Left ventricle myocardium inferior (tissue), 1 donor: ENCODE measurements around the gene SCGB1C2. TPM values are rescaled to one million over a fixed set of nuclear protein-coding genes. Genes with fewer than 3 reads are reported as not detected.
"Not testable (repeated sequence)": the region's sequence is repeated elsewhere in the genome, so short reads cannot be mapped to it uniquely, and the experiment has no call there.

Experiments used
- DNase-seq: peaks from one replicate; pipeline ENCODE4 v3.0.0-alpha.2; 2020
- H3K27ac ChIP-seq: fragments of 200-600 bp; replicated peaks from 2 replicates; pipeline ENCODE4 v1.8.0; 2021
- H3K27me3 ChIP-seq: fragments of 200-600 bp; 2 replicates; pipeline ENCODE4 v1.8.0; 2021; ENCODE audit warnings: low read depth
- H3K36me3 ChIP-seq: fragments of 200-600 bp; 2 replicates; pipeline ENCODE4 v1.8.0; 2021
- H3K4me1 ChIP-seq: fragments of 200-600 bp; 2 replicates; pipeline ENCODE4 v1.8.0; 2021
- H3K4me3 ChIP-seq: fragments of 200-600 bp; 2 replicates; pipeline ENCODE4 v1.8.0; 2021; ENCODE audit warnings: mild to moderate bottlenecking, moderate library complexity
- H3K9me3 ChIP-seq: fragments of 200-600 bp; replicated peaks from 2 replicates; pipeline ENCODE4 v1.8.0; 2021
- intact Hi-C: fragments of 100-400 bp; cut with micrococcal nuclease; formaldehyde crosslinking; loops from one replicate; pipeline ENCODE4 v1.11.0; 2022
- long read RNA-seq: library from polyadenylated mRNA; unstranded; transcript quantifications from one replicate; pipeline ENCODE4 v2.0.0, GENCODE V29; 2021
- total RNA-seq: library from RNA; stranded (reverse); fragmentation: NEBNext Ultra II Directional; extraction: Animal tissue kit (Norgen Biotek cat#: 25700); gene quantifications from one replicate; pipeline ENCODE4 v1.2.1, GENCODE V29; 2021
- TF ChIP-seq, protein P1 (sequence below): fragments of 200-600 bp; IDR thresholded peaks from 2 replicates; pipeline ENCODE4 v1.8.0; 2021; ENCODE audit warnings: antibody characterized with exemption, mild to moderate bottlenecking, borderline replicate concordance
- donor health status: DM: no; HTN: yes; CAD: no; lungs with severe emphysema.

SCGB1C2 gene
- not detected for total RNA-seq
- long read RNA-seq, result 0 reads

DNA sequence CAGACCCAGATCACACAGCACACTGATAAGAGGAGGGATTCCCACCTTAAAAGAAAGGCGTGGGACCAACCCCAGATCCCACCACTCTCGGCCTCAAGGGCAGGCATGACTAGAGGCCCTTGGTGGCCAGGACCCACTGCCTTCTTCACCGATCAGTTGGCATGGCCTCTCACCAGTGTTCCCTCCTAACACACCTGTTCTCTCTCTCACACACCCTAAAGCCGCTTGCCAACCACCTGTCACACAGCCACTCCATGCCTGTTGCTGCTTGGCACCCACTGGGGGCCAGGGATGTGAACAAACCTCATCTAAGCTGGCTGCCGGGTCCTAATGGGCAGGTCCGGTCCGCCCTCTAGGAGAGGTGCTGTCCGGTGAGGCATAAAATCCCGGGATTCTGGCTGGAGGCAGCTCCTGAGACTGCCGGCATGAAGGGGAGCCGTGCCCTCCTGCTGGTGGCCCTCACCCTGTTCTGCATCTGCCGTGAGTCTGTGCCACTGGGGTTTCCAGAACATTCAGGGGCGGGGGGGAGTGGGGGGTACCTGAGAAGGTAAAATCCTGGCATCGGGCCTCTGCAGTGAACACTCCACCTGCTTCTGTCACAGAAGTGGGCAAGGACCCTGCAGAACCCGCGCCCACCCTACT lies at the start of gene SCGB1C2:
SCGB1C2 (plus strand) TSS at position 404 of the 642 bp plus-strand sequence; CDS start at position 426, 22 bp downstream.
- H3K27ac ChIP-seq, H3K4me3 ChIP-seq, H3K4me1 ChIP-seq, H3K27me3 ChIP-seq, H3K36me3 ChIP-seq, DNase-seq, H3K9me3 ChIP-seq, intact Hi-C loops: not testable (repeated sequence)

DNA sequence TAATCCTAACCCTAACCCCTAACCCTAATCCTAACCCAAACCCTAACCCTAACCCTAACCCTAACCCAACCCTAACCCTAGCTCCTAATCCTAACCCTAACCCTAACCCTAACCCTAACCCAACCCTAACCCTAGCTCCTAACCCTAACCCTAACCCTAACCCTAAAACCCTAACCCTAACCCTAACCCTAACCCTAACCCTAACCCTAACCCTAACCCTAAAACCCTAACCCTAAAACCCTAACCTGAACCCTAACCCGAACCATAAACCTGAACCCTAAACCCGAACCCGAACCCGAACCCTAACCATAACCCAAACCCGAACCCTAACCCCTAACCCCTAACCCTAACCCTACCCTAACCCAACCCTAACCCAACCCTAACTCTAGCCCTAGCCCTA lies 24.3 kb upstream of the SCGB1C2 start:
- H3K36me3 ChIP-seq, H3K27me3 ChIP-seq, DNase-seq, H3K27ac ChIP-seq, H3K4me3 ChIP-seq, H3K9me3 ChIP-seq, intact Hi-C loops, H3K4me1 ChIP-seq: not testable (repeated sequence)

DNA sequence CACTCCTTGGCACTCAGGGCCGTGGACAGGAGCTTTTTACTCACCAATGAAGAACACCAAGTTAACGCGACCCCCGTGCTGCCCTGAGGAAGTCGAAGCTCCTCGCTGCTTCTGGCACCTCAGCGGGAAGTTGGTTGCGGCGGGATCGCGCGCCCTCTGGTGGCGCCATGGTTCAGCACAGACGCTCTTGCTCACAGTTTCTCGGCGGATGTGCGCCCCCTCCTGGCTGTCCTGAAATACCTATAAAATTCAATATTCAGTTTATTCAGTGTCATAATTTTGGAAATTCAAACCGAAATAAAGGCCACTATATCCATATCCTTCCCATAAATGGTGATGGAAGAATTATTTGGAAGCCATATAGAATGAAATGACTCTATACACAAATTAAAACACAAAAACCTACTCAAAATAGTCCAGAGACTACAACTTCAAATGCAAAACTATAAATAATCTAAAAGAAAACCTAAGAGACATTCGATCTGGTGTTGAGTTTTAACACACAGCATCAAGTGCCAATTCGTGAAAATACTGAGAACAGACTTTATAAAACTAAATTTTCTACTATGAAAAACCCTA lies 18.9 kb upstream of the SCGB1C2 start:
- TF ChIP-seq, protein P1, sequence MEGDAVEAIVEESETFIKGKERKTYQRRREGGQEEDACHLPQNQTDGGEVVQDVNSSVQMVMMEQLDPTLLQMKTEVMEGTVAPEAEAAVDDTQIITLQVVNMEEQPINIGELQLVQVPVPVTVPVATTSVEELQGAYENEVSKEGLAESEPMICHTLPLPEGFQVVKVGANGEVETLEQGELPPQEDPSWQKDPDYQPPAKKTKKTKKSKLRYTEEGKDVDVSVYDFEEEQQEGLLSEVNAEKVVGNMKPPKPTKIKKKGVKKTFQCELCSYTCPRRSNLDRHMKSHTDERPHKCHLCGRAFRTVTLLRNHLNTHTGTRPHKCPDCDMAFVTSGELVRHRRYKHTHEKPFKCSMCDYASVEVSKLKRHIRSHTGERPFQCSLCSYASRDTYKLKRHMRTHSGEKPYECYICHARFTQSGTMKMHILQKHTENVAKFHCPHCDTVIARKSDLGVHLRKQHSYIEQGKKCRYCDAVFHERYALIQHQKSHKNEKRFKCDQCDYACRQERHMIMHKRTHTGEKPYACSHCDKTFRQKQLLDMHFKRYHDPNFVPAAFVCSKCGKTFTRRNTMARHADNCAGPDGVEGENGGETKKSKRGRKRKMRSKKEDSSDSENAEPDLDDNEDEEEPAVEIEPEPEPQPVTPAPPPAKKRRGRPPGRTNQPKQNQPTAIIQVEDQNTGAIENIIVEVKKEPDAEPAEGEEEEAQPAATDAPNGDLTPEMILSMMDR, result peak; percentile 32
- DNase-seq, intact Hi-C loops, H3K27ac ChIP-seq, H3K4me3 ChIP-seq, H3K4me1 ChIP-seq, H3K27me3 ChIP-seq, H3K9me3 ChIP-seq, H3K36me3 ChIP-seq: not testable (repeated sequence)

DNA sequence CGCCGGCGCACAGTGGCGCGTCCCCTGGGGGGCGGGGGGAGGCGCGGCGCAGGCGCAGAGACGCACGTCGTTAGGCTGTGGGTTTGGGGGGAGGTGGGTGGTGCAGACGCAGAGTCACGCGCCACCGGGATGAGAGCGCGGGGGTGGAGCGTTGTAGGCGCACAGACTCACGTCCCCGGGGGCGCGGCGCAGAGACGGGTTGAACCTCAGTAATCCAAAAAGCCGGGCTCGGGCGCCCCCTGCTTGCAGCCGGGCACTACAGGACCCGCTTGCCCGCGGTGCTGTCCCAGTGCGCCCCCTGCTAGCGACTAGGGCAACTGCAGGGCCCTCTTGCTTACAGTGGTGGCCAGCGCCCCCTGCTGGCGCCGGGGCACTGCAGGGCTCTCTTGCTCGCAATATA lies 3.4 kb upstream of the SCGB1C2 start:
- DNase-seq, H3K4me1 ChIP-seq, H3K36me3 ChIP-seq, H3K27me3 ChIP-seq, H3K27ac ChIP-seq, intact Hi-C loops, H3K4me3 ChIP-seq, H3K9me3 ChIP-seq: not testable (repeated sequence)

DNA sequence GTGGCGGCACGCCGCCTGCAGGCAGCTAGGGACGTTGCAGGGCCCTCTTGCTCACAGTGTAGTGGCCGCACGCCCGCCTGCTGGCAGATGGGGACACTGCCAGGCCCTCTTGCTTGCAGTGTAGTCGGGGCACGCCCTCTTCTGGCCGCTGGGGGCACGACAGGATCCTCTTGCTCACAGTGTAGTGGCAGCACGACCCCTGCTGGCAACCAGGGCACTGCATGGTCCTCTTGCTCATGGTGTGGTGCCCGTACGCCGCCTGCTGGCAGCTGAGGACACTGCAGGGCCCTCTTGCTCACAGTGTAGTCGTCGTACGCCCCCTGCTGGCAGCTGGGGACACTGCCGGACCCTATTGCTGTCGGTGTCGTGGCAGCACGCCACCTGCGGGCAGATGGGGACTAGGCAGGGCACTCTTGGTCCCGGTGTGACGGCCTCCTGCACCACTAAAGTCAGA lies 3.0 kb upstream of the SCGB1C2 start:
- DNase-seq, result not testable (repeated sequence)

DNA sequence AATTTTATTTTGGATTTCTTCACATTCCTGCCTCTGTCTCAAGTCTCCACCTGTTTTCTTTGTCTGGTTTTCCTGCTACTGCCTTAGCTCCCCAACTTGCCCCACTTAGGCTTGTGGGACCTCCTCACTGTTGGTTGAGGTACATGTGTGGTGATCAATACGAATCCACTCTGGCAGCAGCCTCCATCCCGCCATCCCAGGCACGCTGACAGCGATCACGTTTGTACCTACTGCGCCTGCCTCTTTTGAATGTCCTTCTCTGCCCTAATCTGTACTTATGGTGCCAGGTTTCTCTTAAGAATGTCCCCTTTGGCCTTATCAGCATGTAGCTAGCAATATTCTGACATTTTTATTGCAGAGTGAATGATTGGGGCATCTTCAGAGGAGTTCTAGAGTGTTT lies 2.3 kb upstream of the SCGB1C2 start:
- intact Hi-C loops, H3K27me3 ChIP-seq, DNase-seq, H3K27ac ChIP-seq, H3K4me1 ChIP-seq, H3K36me3 ChIP-seq, H3K4me3 ChIP-seq, H3K9me3 ChIP-seq: not testable (repeated sequence)

More for the DNA sequence above, 3.0 kb upstream of the SCGB1C2 start:
- H3K36me3 ChIP-seq, H3K4me3 ChIP-seq, H3K4me1 ChIP-seq, intact Hi-C loops, H3K27ac ChIP-seq, H3K27me3 ChIP-seq, H3K9me3 ChIP-seq: not testable (repeated sequence)
- TF ChIP-seq, protein P1, result peak; percentile 36

DNA sequence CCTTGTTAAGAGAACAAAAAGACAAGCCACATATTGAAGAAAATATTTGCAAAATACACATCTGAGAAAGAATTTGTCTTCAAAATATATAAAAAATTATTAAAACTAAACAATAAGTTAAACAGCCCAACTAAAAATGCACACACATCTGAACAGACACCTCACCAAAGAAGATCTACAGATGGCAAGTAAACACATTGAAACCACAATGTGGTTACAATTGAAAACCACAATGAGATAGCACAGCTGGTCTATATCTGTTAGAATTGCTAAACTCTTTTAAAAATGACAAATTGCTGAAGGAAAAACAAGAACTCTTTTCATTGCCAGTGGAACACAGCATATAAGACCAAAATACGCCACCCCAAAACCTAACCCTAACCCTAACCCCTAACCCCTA lies 1.5 kb upstream of the SCGB1C2 start:
- H3K4me1 ChIP-seq, H3K27me3 ChIP-seq, H3K4me3 ChIP-seq, H3K36me3 ChIP-seq, DNase-seq, H3K27ac ChIP-seq, H3K9me3 ChIP-seq, intact Hi-C loops: not testable (repeated sequence)

DNA sequence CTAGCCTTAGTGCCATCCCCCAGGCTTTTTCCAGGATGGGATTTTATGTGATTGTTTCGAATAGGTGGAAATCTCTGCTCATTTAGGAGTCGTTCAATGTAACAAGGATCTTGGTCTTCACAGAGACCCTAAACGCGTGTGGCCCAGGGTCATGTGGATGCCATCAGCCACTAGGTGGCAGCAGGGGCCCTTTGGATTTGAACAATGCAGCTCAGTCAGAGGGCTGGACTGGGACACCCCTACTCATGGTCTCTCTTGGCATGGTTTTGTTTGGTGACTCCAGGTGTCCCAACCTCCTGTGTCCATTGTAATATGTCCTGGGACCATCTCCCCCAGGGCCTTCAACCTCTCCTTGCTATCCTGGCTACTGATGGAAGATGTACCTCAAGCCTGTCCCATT lies 838 bp upstream of the SCGB1C2 start:
- H3K4me3 ChIP-seq, H3K27ac ChIP-seq, intact Hi-C loops, H3K4me1 ChIP-seq, H3K9me3 ChIP-seq, H3K27me3 ChIP-seq, H3K36me3 ChIP-seq: not testable (repeated sequence)
- TF ChIP-seq, protein P1, result peak; percentile 60
- peak; percentile 71 for DNase-seq

DNA sequence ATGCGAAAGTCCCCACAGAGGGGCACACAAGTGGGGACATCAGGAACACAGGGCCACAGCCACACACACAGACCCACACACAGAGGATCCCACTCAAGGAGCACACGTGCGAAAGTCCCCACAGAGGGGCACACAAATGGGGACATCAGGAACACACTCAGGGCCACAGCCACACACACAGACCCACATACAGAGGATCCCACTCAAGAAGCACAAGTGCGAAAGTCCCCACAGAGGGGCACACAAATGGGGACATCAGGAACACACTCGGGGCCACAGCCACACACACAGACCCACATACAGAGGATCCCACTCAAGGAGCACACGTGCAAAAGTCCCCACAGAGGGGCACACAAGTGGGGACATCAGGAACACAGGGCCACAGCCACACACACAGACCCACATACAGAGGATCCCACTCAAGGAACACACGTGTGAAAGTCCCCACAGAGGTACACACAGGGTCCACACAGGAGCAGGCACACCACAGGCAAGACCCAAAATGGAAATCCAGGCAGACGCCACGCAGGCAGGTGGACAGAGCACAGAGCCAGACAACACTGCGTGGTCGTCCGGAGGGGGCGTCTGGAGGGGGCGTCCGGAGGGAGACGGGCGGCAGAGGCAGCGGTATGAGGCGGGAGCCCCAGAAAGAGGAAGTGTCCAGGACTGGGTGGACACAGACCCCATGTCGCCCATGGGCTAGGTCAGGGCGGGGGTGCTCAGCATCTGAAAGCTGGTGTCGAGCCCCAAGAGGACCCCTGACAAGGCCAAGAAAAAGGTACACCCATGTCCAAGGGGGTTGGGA lies 2.2 kb downstream of the SCGB1C2 start:
- not testable (repeated sequence) for H3K36me3 ChIP-seq, DNase-seq, H3K9me3 ChIP-seq, H3K27ac ChIP-seq, H3K27me3 ChIP-seq, H3K4me3 ChIP-seq
- intact Hi-C loops, result loop anchor here (5.0 kb wide), 1 partner anchor 563 kb away; no protein-coding TSS in a partner anchor
- peaks cover 12% of the 10 kb centered on the region for H3K4me1 ChIP-seq
